ENCODE measurements around the gene TTBK1.

GRCh38 chr6:43302126-43302525 lies 58.8 kb downstream of the TTBK1 start:
- TF ChIP-seq MAFK (IDR thresholded peaks at IDR 0.05; ENCODE audit: partially characterized antibody) (no peak), POLR2A (IDR thresholded peaks at IDR 0.05; ENCODE audit: low read length) (no peak), CTCF (IDR thresholded peaks at IDR 0.05) (no peak)

Measured in A549 (cell line).